SU-DHL-6 (cell line): ENCODE measurements around the gene MYOF.

Source experiments
- H2AFZ ChIP-seq: fragments of 200-600 bp; sonication (generic); 2 replicates; pipeline ENCODE4 v1.6.1; 2014; ENCODE audit warnings: low read depth, mild to moderate bottlenecking, moderate library complexity, mixed read lengths, antibody characterized with exemption, low read length; ENCODE audit not compliant: severe bottlenecking
- H3F3A ChIP-seq: fragments of 200-600 bp; shearing (Covaris generic); 2 replicates; pipeline ENCODE4 v1.6.0; 2016; ENCODE audit warnings: antibody characterized with exemption, mild to moderate bottlenecking; ENCODE audit not compliant: insufficient read depth
- H3K27ac ChIP-seq: fragments of 200-600 bp; sonication (generic); 2 replicates; pipeline ENCODE4 v1.5.1; 2016; ENCODE audit warnings: low read depth, mild to moderate bottlenecking, low read length, moderate library complexity, mixed read lengths
- H3K27me3 ChIP-seq: fragments of 200-600 bp; sonication (generic), shearing (Covaris generic); 2 replicates; pipeline ENCODE4 v1.6.0; 2014; ENCODE audit warnings: mild to moderate bottlenecking, low read length
- H3K36me3 ChIP-seq: fragments of 200-600 bp; sonication (generic); 2 replicates; pipeline ENCODE4 v1.6.1; 2014; ENCODE audit warnings: mild to moderate bottlenecking, low read length, mixed read lengths
- H3K4me2 ChIP-seq: fragments of 300-600, 200-600 bp; shearing (Covaris generic), sonication (generic); 2 replicates; pipeline ENCODE4 v1.6.0; 2014; ENCODE audit warnings: low read length, low read depth, mild to moderate bottlenecking; ENCODE audit not compliant: poor library complexity, severe bottlenecking
- H3K4me3 ChIP-seq: fragments of 200-600 bp; sonication (generic); 2 replicates; pipeline ENCODE4 v1.5.1; 2014; ENCODE audit warnings: antibody characterized with exemption, low read length, mild to moderate bottlenecking, mixed read lengths; ENCODE audit not compliant: insufficient read depth, poor library complexity, severe bottlenecking
- H3K79me2 ChIP-seq: fragments of 200-600 bp; sonication (generic); 2 replicates; pipeline ENCODE4 v1.6.1; 2014; ENCODE audit warnings: mild to moderate bottlenecking, low read length, moderate library complexity; ENCODE audit not compliant: insufficient read depth
- H3K9ac ChIP-seq: fragments of 200-600 bp; sonication (generic); 2 replicates; pipeline ENCODE4 v1.7.0; 2014; ENCODE audit warnings: mild to moderate bottlenecking, low read length
- H3K9me2 ChIP-seq: fragments of 200-600 bp; sonication (generic); replicated peaks from 2 replicates; pipeline ENCODE4 v1.6.1; 2014; ENCODE audit warnings: low read length; ENCODE audit not compliant: insufficient read depth
- H3K9me3 ChIP-seq: fragments of 200-600 bp; sonication (generic); 2 replicates; pipeline ENCODE4 v1.6.1; 2014; ENCODE audit warnings: low read length, mixed read lengths; ENCODE audit not compliant: insufficient read depth
- H4K20me1 ChIP-seq: fragments of 200-600 bp; sonication (generic); 2 replicates; pipeline ENCODE4 v1.6.1; 2014; ENCODE audit warnings: low read depth, mild to moderate bottlenecking, antibody characterized with exemption, low read length, moderate library complexity, mixed read lengths
- CTCF ChIP-seq: fragments of 200-600 bp; sonication (generic); IDR thresholded peaks from one replicate; pipeline ENCODE4 v1.5.1; 2017; ENCODE audit warnings: antibody characterized with exemption, mild to moderate bottlenecking, low read length, moderate library complexity; ENCODE audit not compliant: insufficient read depth, poor library complexity, severe bottlenecking
- EZH2phosphoT487 ChIP-seq: fragments of 200-600 bp; sonication (generic), shearing (Covaris generic); conservative IDR thresholded peaks from 2 replicates; pipeline ENCODE4 v1.6.1; 2018; ENCODE audit warnings: mild to moderate bottlenecking, antibody characterized with exemption, low read length, moderate library complexity, mixed read lengths

The MYOF gene

GRCh38 chr10:93501650-93502049 lies 19.5 kb upstream of the MYOF start:
- TF ChIP-seq EZH2phosphoT487 (no peak), CTCF (no peak)
- peaks cover 47% of the 10 kb centered on the region for H3K79me2 ChIP-seq

GRCh38 chr10:93498166-93498565 lies 16.0 kb upstream of the MYOF start:
- H3K4me2 ChIP-seq, result peak overlapping the region; percentile 98
- H3K36me3 ChIP-seq, result peaks cover 19% of the 10 kb centered on the region; the same call in 1 of the 2 replicates
- H3K9ac ChIP-seq, result peak overlapping the region; percentile 93
- H4K20me1 ChIP-seq, result no peaks in the 10 kb centered on the region
- peak overlapping the region; percentile 85 for H3K27ac ChIP-seq
- H2AFZ ChIP-seq, result no peak overlapping the region
- no peaks in the 10 kb centered on the region for H3K27me3 ChIP-seq
- peaks cover 9% of the 10 kb centered on the region; the same call in 1 of the 2 replicates for H3F3A ChIP-seq
- peak overlapping the region; percentile 94 for H3K4me3 ChIP-seq
- H3K9me3 ChIP-seq, result no peaks in the 10 kb centered on the region
- H3K9me2 ChIP-seq, result no peaks in the 10 kb centered on the region
- TF ChIP-seq CTCF, result no peak
- H3K79me2 ChIP-seq, result peaks cover 47% of the 10 kb centered on the region

More at GRCh38 chr10:93501650-93502049, 19.5 kb upstream of the MYOF start:
- no peak overlapping the region for H3K4me3 ChIP-seq
- peaks cover 35% of the 10 kb centered on the region for H3K36me3 ChIP-seq
- H2AFZ ChIP-seq, result no peak overlapping the region
- no peak overlapping the region for H3K4me2 ChIP-seq
- no peak overlapping the region for H3K27ac ChIP-seq
- no peak overlapping the region for H3K9ac ChIP-seq
- H3K9me2 ChIP-seq, result no peaks in the 10 kb centered on the region
- H4K20me1 ChIP-seq, result no peaks in the 10 kb centered on the region
- H3K9me3 ChIP-seq, result no peaks in the 10 kb centered on the region
- H3K27me3 ChIP-seq, result no peaks in the 10 kb centered on the region
- peaks cover 8% of the 10 kb centered on the region; the same call in 1 of the 2 replicates for H3F3A ChIP-seq

GRCh38 chr10:93496322-93497041 lies 14.3 kb upstream of the MYOF start, which contains the start of gene CEP55:
CEP55 (plus strand) TSS chr10:93496612; CDS start chr10:93500052, 3,440 bp downstream.
- H3K4me3 ChIP-seq, result peak within 1 kb of the TSS; percentile 94
- peak within 1 kb of the TSS; percentile 99 for H2AFZ ChIP-seq
- peak within 1 kb of the TSS; percentile 93 for H3K9ac ChIP-seq
- no peaks in the 10 kb centered on the region for H3K27me3 ChIP-seq
- H3K27ac ChIP-seq, result peak within 1 kb of the TSS; percentile 85
- H3K79me2 ChIP-seq, result peaks cover 47% of the 10 kb centered on the region
- peaks cover 9% of the 10 kb centered on the region; the same call in 1 of the 2 replicates for H3F3A ChIP-seq
- peak within 1 kb of the TSS; percentile 98 for H3K4me2 ChIP-seq
- TF ChIP-seq CTCF (no peak), EZH2phosphoT487 (no peak)
- H3K36me3 ChIP-seq, result peaks cover 9% of the 10 kb centered on the region; the same call in 1 of the 2 replicates
- no peaks in the 10 kb centered on the region for H3K9me3 ChIP-seq
- H3K9me2 ChIP-seq, result no peaks in the 10 kb centered on the region
- H4K20me1 ChIP-seq, result no peaks in the 10 kb centered on the region
